Mucosa of descending colon (tissue), 3 donors: ENCODE results near the gene FEZF1. TPM values are rescaled to one million over a fixed set of nuclear protein-coding genes. Genes with fewer than 3 reads are reported as not detected.
A peak's percentile ranks its signal among the peaks of the same experiment; 100 is the strongest.

Experiments used
- ATAC-seq: fragments of 200-7000 bp; cut with Tn5 transposase; one replicate; pipeline ENCODE4 v1.9.1; 2020; ENCODE audit warnings: mild to moderate bottlenecking, moderate library complexity
- DNase-seq, 3 donors: peaks; one replicate each; pipeline ENCODE4 v3.0.0-alpha.2; 2020
- H3K36me3 ChIP-seq: fragments of 200-600 bp; one replicate; pipeline ENCODE4 v1.8.0; 2021; ENCODE audit warnings: low read depth, mild to moderate bottlenecking
- H3K4me1 ChIP-seq: fragments of 200-600 bp; one replicate; pipeline ENCODE4 v1.8.0; 2021; ENCODE audit warnings: low read depth, mild to moderate bottlenecking
- H3K4me3 ChIP-seq: fragments of 200-600 bp; one replicate; pipeline ENCODE4 v1.8.0; 2021; ENCODE audit warnings: mild to moderate bottlenecking
- H3K9me3 ChIP-seq: fragments of 200-600 bp; one replicate; pipeline ENCODE4 v1.8.0; 2021; ENCODE audit warnings: mild to moderate bottlenecking
- intact Hi-C, 2 donors: fragments of 100-400 bp; cut with DNase I in 1 of 2; cut with micrococcal nuclease in 1 of 2; formaldehyde crosslinking; loops; one replicate each; pipeline versions ENCODE4 v1.11.0 to v1.11.1; 2022; cut with DNase I, micrococcal nuclease
- total RNA-seq, 3 donors: library from RNA; stranded (reverse); fragmentation: NEBNext Ultra II Directional in 2 of 3; extraction: Animal tissue kit (Norgen Biotek cat#: 25700) in 2 of 3; gene quantifications; one replicate each; pipeline versions ENCODE4 v1.2.1 to v1.2.4, GENCODE V29; 2021 to 2023
- TF ChIP-seq, protein P1 (sequence below): fragments of 200-600 bp; IDR thresholded peaks from one replicate; pipeline ENCODE4 v1.8.0; 2022; ENCODE audit warnings: antibody characterized with exemption, mild to moderate bottlenecking
- donor health status: DM: no; HTN: no; CAD: no; lungs with moderate emphysema.
- donor health status: DM: no; HTN: no; CAD: no.
- donor health status: DM: no; HTN: yes; CAD: no.

Gene FEZF1
- total RNA-seq, 3 donors from 2014 or later = not detected

GRCh38 chr7:122316467-122317388, 12.2 kb upstream of the FEZF1 start:
- intact Hi-C loops = no loop called here
- Histone ChIP-seq H3K4me1 (peaks cover 3% of the 10 kb centered on the region), H3K9me3 (no peaks in the 10 kb centered on the region), H3K4me3 (no peak overlapping the region), H3K36me3 (no peaks in the 10 kb centered on the region)
- TF ChIP-seq, protein P1, sequence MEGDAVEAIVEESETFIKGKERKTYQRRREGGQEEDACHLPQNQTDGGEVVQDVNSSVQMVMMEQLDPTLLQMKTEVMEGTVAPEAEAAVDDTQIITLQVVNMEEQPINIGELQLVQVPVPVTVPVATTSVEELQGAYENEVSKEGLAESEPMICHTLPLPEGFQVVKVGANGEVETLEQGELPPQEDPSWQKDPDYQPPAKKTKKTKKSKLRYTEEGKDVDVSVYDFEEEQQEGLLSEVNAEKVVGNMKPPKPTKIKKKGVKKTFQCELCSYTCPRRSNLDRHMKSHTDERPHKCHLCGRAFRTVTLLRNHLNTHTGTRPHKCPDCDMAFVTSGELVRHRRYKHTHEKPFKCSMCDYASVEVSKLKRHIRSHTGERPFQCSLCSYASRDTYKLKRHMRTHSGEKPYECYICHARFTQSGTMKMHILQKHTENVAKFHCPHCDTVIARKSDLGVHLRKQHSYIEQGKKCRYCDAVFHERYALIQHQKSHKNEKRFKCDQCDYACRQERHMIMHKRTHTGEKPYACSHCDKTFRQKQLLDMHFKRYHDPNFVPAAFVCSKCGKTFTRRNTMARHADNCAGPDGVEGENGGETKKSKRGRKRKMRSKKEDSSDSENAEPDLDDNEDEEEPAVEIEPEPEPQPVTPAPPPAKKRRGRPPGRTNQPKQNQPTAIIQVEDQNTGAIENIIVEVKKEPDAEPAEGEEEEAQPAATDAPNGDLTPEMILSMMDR = no peak
- ATAC-seq (peak; percentile 83), DNase-seq (peak; percentile 46 to 55 (median 50))

- H3K4me1 ChIP-seq = peaks cover 3% of the 10 kb centered on the region
- no peaks in the 10 kb centered on the region for H3K36me3 ChIP-seq
- H3K9me3 ChIP-seq = no peaks in the 10 kb centered on the region
- no peak for DNase-seq
- no peak overlapping the region for H3K4me3 ChIP-seq
- intact Hi-C loops = no loop called here
- no peak for ATAC-seq
- TF ChIP-seq, protein P1 = no peak
Measured at GRCh38 chr7:122315507-122316466, 11.2 kb upstream of the FEZF1 start.

GRCh38 chr7:122314284-122314683, 9.7 kb upstream of the FEZF1 start:
- no peak for DNase-seq
- intact Hi-C loops = no loop called here
- peaks cover 11% of the 10 kb centered on the region for H3K4me1 ChIP-seq
- no peak for ATAC-seq
- H3K9me3 ChIP-seq = no peaks in the 10 kb centered on the region
- no peaks in the 10 kb centered on the region for H3K36me3 ChIP-seq
- TF ChIP-seq, protein P1 = no peak
- H3K4me3 ChIP-seq = no peak overlapping the region

DNA sequence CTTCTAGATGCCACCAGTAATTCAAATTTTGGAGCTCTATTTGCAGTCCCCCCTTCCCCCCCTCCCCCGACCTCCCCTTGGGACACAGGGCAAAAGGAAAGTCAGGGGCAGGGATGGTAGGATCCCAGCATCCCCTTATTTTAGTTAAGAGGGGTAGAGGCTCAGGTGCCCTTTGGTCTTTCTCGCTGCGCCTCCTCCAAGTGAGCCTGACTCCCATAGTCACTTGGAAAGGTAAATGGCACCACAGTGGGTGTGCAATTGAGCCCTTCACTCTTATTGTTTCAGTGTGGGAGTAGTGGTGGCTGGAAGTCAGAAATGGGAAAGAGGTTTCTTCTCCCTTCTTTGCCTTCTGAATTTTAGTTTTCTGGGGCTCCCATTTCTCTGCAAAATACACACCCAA, 8.2 kb upstream of the FEZF1 start:
- Histone ChIP-seq H3K4me1 (peaks cover 11% of the 10 kb centered on the region), H3K4me3 (no peak overlapping the region), H3K36me3 (no peaks in the 10 kb centered on the region), H3K9me3 (no peaks in the 10 kb centered on the region)
- no peak for ATAC-seq
- DNase-seq = no peak
- intact Hi-C loops = no loop called here
- TF ChIP-seq, protein P1 = no peak

DNA sequence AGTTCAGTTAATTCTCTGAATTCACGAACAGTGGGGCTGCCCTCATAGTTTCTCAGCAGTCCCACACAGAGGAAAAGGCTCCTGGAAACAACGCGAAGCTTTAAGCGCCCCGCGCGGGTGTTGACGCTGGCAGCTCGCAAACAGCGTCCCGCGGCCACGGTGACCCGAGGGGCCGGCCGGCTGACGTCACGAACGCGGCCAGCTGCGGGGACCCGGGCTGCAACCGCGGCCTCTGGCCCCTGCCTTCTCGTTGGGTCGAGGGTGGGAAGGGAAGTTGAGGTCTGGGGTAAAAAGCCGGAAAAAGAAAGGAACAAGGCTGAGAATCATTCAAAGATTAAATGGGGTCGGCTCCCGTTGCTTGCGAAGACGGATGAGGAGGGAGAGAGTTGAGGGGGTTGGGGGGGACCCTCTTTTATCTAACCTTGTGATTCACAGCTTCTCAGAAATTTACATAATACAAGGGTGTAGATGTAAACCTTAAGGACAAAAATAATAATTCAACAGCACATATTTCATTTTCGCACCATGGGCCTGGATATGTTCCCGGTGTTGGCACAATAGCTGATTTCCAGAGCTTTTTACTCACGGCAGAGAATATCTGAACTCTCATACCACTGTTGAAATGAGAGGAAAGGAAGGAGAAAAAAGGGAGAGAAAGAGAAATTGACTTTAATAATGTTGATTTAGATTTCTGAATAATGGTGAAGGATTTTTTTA, 7.3 kb upstream of the FEZF1 start:
- TF ChIP-seq, protein P1 = no peak
- intact Hi-C loops = no loop called here
- DNase-seq (peak in 1 of 3 donors; percentile 20), ATAC-seq (no peak)
- no peaks in the 10 kb centered on the region for H3K9me3 ChIP-seq
- H3K4me3 ChIP-seq = no peak overlapping the region
- peaks cover 11% of the 10 kb centered on the region for H3K4me1 ChIP-seq
- H3K36me3 ChIP-seq = no peaks in the 10 kb centered on the region
